Measurements from ENCODE around the gene ZFYVE19. TPM values are rescaled to one million over a fixed set of nuclear protein-coding genes. Genes with fewer than 3 reads are reported as not detected.

ZFYVE19 gene
- total RNA-seq, 1 donor from 2014 or later = 61.0 TPM

DNA sequence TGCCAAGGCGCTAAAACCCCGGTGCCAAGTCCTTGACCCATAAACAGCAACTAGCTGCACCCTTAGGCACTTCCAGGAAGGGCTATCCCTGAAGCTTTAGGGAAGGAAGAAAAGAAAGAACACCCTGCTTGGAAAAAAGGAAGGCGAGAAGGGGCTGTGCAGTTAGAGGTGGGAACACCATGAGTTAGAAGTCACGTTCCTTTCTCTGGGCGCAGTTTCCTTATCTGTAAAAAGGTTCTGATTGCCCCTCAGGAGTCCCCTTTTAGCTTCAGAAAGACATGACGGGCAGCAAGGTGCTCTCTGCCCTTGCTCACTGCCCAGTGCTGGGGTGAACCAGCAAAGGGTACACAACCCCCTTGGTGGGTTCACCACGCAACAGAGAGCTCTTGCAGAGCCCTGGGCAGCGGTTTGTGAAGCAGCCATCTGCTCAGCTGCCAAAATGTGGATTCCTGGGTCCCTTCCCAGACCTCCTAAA, 42.2 kb upstream of the ZFYVE19 start:
- Histone ChIP-seq H3K4me1 (peaks cover 5 to 16% of the 10 kb centered on the region in 2 donors), H3K36me3 (peaks cover 0 to 15% of the 10 kb centered on the region in 2 donors), H3K4me3 (peak overlapping the region; percentile 55 to 80), H3K9me3 (no peaks in the 10 kb centered on the region), H3K27me3 (no peaks in the 10 kb centered on the region), H3K27ac (peak overlapping the region; percentile 81 to 82)
- TF ChIP-seq CTCF (IDR thresholded peaks at IDR 0.05) = no peak
- no peak for DNase-seq (ENCODE audit: low spot score in 2 of 2)
- intact Hi-C loops (cut with DNase I) = loop anchor here (1.0 kb wide), 1 partner anchor 130 kb away; the partner anchor contains the start of gene VPS18

DNA sequence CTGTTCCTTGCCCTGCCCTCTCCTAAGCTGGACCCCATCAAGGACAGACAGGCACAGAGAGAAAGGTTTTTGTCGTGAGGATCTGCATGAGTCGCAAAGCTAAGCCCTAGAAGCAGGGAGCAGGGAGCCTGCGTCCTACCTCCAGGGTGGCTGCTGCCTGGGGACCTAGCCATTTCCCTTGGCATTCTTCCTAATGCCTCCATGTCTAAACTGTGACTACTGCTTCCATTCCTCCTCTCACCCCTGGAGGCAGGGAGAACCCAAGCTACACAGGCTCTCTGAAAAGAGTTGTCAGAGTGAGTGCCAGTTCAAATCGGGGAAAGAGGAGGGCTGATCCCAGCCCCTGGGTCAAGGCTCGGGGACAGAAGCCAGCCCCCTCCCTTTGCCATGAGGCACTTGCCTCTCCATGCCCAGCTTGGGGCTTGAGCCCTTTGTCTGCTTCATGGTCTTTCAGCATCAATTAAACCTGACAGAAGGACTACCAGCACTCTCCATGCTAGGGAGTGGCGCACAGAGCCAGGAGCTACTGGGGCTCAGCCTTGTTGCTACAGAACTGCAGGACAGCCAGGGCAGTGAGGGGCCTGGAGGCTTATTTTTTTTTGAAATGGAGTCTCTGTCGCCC, 40.6 kb upstream of the ZFYVE19 start:
- H3K4me3 ChIP-seq = no peak overlapping the region
- H3K9me3 ChIP-seq = no peaks in the 10 kb centered on the region
- intact Hi-C loops (cut with DNase I) = no loop called here
- no peak for TF ChIP-seq CTCF (IDR thresholded peaks at IDR 0.05)
- H3K27ac ChIP-seq = peak overlapping the region; percentile 81 to 82
- peaks cover 5 to 16% of the 10 kb centered on the region in 2 donors for H3K4me1 ChIP-seq
- peaks cover 0 to 15% of the 10 kb centered on the region in 2 donors for H3K36me3 ChIP-seq
- H3K27me3 ChIP-seq = no peaks in the 10 kb centered on the region
- DNase-seq (ENCODE audit: low spot score in 2 of 2) = no peak

DNA sequence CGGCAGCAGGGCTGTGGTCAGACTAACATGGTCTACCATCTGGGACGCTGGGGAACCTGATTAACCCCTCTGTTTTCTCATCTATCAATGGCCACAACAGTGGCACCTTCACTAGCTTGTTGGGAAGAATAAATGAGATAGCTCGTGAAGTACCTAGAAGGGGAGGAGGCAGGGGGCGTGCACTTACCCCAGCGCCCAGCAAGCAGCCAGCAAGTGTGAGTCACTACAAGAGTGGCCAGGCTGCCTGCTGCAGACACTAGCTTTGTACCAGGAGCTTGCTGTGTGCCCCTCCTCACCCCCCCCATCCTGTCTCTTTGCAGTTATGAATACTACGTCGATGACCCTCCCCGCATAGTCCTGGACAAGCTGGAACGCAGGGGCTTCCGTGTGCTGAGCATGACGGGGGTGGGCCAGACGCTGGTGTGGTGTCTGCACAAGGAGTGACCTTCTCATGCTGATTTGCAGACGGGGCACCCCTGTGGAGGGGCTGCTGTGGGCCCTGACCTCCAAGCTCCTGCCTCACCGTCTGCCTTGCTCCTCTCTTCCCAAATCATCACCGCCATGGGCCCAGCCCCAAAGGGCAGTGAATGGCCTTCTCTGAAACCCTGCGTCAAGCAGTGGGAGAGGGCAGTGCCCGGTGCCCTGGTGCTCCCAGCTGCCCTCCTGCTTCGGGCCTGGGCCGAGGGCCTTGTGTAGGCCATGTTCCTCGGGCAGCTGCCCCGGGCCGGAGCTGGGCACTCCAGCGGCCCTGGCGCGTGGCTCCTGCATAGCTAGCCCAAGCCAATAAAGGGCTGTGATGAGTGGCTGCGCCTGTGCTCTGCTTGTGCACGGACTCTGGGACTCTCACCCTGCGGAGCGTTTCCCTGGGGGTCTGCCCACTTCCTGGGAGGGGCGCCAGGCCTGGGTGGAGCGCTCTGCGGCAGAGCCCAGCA, 39.7 kb upstream of the ZFYVE19 start:
- no peaks in the 10 kb centered on the region for H3K9me3 ChIP-seq
- no peak overlapping the region for H3K4me3 ChIP-seq
- DNase-seq (ENCODE audit: low spot score in 2 of 2) = no peak
- H3K36me3 ChIP-seq = peaks cover 6 to 23% of the 10 kb centered on the region in 2 donors
- H3K4me1 ChIP-seq = peaks cover 5 to 16% of the 10 kb centered on the region in 2 donors
- TF ChIP-seq CTCF (IDR thresholded peaks at IDR 0.05) = no peak
- intact Hi-C loops (cut with DNase I) = no loop called here
- H3K27ac ChIP-seq = peak overlapping the region; percentile 81 to 82
- no peaks in the 10 kb centered on the region for H3K27me3 ChIP-seq

GRCh38 chr15:40767838-40768500, 38.9 kb upstream of the ZFYVE19 start:
- DNase-seq (ENCODE audit: low spot score in 2 of 2) = no peak
- H3K36me3 ChIP-seq = peaks cover 11 to 30% of the 10 kb centered on the region in 2 donors
- H3K27me3 ChIP-seq = no peaks in the 10 kb centered on the region
- H3K27ac ChIP-seq = peak overlapping the region in 1 of 2 donors; percentile 18
- H3K9me3 ChIP-seq = no peaks in the 10 kb centered on the region
- H3K4me3 ChIP-seq = no peak overlapping the region
- H3K4me1 ChIP-seq = peaks cover 5 to 16% of the 10 kb centered on the region in 2 donors
- no peak for TF ChIP-seq CTCF (IDR thresholded peaks at IDR 0.05)
- intact Hi-C loops (cut with DNase I) = no loop called here

GRCh38 chr15:40768521-40769273, 38.2 kb upstream of the ZFYVE19 start:
- no peak overlapping the region for H3K4me3 ChIP-seq
- H3K4me1 ChIP-seq = peaks cover 5 to 16% of the 10 kb centered on the region in 2 donors
- H3K36me3 ChIP-seq = peaks cover 11 to 37% of the 10 kb centered on the region in 2 donors
- no peak for DNase-seq (ENCODE audit: low spot score in 2 of 2)
- intact Hi-C loops (cut with DNase I) = no loop called here
- H3K27ac ChIP-seq = peak overlapping the region; percentile 12 to 18
- no peaks in the 10 kb centered on the region for H3K9me3 ChIP-seq
- no peaks in the 10 kb centered on the region for H3K27me3 ChIP-seq
- TF ChIP-seq CTCF (IDR thresholded peaks at IDR 0.05) = no peak

Measured in ascending aorta (tissue), 2 donors.